DOHH2 (cell line): ENCODE measurements around the gene ZNF526.

Source experiments
- CTCF ChIP-seq: fragments of 200-600 bp; sonication (generic); IDR thresholded peaks from one replicate; pipeline ENCODE4 v1.5.1; 2014; ENCODE audit warnings: antibody characterized with exemption, mild to moderate bottlenecking, low read depth, low read length; ENCODE audit not compliant: poor library complexity, severe bottlenecking
- EZH2phosphoT487 ChIP-seq: fragments of 200-600 bp; sonication (generic); IDR thresholded peaks from 2 replicates; pipeline ENCODE4 v1.6.1; 2017; ENCODE audit warnings: borderline replicate concordance, mild to moderate bottlenecking, antibody characterized with exemption, low read length, moderate library complexity, mixed read lengths

- no peak for TF ChIP-seq CTCF
- TF ChIP-seq EZH2phosphoT487: no peak
Observed at GRCh38 chr19:42189133-42189532, 31.0 kb upstream of the ZNF526 start.
